ENCODE results near the gene DENND2D.

Gene DENND2D

DNA sequence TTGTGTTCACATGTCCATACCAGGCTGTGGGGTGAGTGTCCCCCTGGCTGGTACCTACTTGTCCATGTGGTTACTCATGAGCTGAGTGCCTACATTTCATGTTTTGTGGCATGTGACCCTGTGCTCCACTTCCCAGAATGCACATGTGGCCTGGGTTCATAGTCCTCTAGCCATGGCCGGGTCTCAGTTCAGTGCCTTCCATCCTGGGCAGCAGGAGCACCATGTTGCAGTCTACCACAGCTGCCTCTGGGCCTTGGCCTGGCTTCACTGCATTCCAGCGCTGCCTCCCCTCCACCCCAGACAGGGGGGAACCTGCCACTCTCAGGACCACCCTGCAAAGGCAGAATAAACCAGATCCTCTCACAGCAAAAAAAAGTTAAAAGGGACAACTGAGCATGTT is 54.9 kb downstream of the DENND2D start:
- in situ Hi-C loops (cut with HindIII; ENCODE audit: low sequenced_read_pairs) = no loop called here
- TF ChIP-seq, protein P1, sequence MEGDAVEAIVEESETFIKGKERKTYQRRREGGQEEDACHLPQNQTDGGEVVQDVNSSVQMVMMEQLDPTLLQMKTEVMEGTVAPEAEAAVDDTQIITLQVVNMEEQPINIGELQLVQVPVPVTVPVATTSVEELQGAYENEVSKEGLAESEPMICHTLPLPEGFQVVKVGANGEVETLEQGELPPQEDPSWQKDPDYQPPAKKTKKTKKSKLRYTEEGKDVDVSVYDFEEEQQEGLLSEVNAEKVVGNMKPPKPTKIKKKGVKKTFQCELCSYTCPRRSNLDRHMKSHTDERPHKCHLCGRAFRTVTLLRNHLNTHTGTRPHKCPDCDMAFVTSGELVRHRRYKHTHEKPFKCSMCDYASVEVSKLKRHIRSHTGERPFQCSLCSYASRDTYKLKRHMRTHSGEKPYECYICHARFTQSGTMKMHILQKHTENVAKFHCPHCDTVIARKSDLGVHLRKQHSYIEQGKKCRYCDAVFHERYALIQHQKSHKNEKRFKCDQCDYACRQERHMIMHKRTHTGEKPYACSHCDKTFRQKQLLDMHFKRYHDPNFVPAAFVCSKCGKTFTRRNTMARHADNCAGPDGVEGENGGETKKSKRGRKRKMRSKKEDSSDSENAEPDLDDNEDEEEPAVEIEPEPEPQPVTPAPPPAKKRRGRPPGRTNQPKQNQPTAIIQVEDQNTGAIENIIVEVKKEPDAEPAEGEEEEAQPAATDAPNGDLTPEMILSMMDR (IDR thresholded peaks at IDR 0.05; ENCODE audit: low read depth, low read length, missing control alignments) = no peak
- no peak for DNase-seq (ENCODE audit: low read depth)
- H3K4me3 ChIP-seq (ENCODE audit: low read depth, low read length) = no peak overlapping the region

GRCh38 chr1:111142356-111142975 is 58.0 kb downstream of the DENND2D start:
- no peak for DNase-seq (ENCODE audit: low read depth)
- TF ChIP-seq, protein P1 (IDR thresholded peaks at IDR 0.05; ENCODE audit: low read depth, low read length, missing control alignments) = no peak
- no peak overlapping the region for H3K4me3 ChIP-seq (ENCODE audit: low read depth, low read length)
- in situ Hi-C loops (cut with HindIII; ENCODE audit: low sequenced_read_pairs) = no loop called here

DNA sequence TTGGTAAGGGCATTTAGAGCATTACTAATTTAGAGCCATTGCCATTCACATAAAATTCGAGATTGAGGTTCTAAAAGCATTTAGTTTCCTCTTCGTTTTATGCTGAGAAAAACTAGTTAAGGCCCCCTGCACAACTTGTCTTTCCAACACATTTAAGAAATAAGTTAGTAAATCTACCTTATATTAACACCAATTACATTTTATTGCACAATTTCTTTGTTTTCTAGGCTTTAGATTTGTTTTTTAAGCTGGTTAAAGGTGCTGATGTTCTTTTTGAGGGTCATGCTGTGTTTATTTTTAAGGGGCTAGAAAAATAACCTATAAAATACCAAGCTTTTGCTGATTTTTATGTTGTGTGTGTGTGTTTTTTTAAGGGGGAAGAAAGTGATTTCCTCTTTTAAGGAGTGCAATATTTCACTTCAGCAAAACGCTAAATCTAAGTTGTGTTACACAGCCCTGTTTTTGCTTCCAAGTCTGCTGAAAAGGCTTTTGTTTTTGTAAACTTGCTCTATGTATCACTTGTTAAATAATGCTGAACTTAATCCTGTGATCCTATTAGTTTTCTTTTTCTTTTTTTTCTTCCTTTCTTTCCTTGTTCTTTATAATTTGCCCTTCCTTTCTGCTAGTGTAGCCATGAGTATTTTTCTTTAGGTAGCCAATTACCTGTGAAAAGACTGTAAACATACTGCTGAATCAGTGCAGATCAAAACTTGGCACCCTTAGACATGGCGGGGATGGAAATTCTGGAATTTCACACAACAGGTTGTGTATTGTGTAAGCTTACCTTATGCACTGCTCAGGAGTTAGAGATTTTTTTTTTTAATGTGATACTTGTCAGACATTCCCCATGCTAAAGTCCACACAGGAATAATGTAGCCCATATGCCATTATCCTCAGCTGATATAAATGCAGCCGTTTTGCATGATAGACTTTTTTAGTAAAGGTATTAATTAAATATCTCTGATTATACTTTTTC is 58.9 kb downstream of the DENND2D start:
- no peak for DNase-seq (ENCODE audit: low read depth)
- H3K4me3 ChIP-seq (ENCODE audit: low read depth, low read length) = peak overlapping the region; percentile 93
- in situ Hi-C loops (cut with HindIII; ENCODE audit: low sequenced_read_pairs) = no loop called here
- TF ChIP-seq, protein P1 (IDR thresholded peaks at IDR 0.05; ENCODE audit: low read depth, low read length, missing control alignments) = no peak

GRCh38 chr1:111140680-111140967 is 59.8 kb downstream of the DENND2D start:
- peak overlapping the region; percentile 93 for H3K4me3 ChIP-seq (ENCODE audit: low read depth, low read length)
- DNase-seq (ENCODE audit: low read depth) = peak; percentile 9
- in situ Hi-C loops (cut with HindIII; ENCODE audit: low sequenced_read_pairs) = no loop called here
- TF ChIP-seq, protein P1 (IDR thresholded peaks at IDR 0.05; ENCODE audit: low read depth, low read length, missing control alignments) = no peak

DNA sequence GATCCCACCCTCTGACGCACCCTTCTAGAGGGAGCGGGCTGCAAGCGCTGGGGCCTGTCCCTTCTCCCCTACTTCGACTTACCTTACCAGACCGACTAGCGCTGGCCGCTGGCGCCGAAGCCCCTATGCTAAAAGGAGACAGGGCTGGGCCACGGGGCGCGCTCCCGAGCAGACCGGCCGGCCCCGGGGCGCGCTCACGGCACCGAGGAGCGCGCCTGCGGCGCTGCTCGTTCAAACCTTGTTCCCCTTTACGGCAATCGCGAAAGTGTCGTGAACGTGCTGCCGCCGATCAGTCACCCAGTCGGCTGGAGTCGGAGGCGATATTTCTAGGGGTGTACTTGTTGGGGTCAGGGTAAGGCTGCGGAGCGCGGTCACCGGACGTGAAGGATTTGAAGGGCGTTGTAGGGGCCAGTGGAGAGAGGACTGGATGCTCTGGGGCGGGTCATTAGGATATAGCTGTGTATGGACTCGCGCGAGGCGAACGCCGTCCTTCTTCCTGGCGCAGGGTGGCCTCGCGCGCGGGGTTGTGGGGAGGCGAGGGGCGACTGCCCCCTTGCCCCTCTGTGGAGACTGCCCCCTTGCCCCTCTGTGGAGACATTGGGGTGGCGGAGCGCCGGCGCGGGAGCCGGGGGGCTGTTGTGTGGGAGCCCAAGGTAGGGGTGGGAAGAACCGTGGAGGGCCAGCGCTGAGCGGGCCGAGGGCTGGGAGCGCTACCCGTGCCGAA is 60.3 kb downstream of the DENND2D start, which contains the start of the genes CEPT1 and DRAM2:
CEPT1 (plus strand) TSS at position 268 of the 724 bp plus-strand sequence. CDS start 7,492 bp downstream, outside the sequence.
DRAM2 (minus strand) TSS at position 138 of the 724 bp plus-strand sequence. CDS start 8,539 bp downstream, outside the sequence.
- in situ Hi-C loops (cut with HindIII; ENCODE audit: low sequenced_read_pairs) = no loop called here
- DNase-seq (ENCODE audit: low read depth) = peak; percentile 84
- TF ChIP-seq, protein P1 (IDR thresholded peaks at IDR 0.05; ENCODE audit: low read depth, low read length, missing control alignments) = no peak
- peak within 1 kb of the TSS; percentile 93 for H3K4me3 ChIP-seq (ENCODE audit: low read depth, low read length)

GRCh38 chr1:111139324-111139955 is 61.0 kb downstream of the DENND2D start:
- TF ChIP-seq, protein P1 (IDR thresholded peaks at IDR 0.05; ENCODE audit: low read depth, low read length, missing control alignments) = no peak
- in situ Hi-C loops (cut with HindIII; ENCODE audit: low sequenced_read_pairs) = no loop called here
- H3K4me3 ChIP-seq (ENCODE audit: low read depth, low read length) = peak overlapping the region; percentile 93
- DNase-seq (ENCODE audit: low read depth) = peak; percentile 38
